ENCODE results near the gene RPL9.

GRCh38 chr4:39476187-39476895, 17.6 kb upstream of the RPL9 start:
- TF ChIP-seq, protein P1, sequence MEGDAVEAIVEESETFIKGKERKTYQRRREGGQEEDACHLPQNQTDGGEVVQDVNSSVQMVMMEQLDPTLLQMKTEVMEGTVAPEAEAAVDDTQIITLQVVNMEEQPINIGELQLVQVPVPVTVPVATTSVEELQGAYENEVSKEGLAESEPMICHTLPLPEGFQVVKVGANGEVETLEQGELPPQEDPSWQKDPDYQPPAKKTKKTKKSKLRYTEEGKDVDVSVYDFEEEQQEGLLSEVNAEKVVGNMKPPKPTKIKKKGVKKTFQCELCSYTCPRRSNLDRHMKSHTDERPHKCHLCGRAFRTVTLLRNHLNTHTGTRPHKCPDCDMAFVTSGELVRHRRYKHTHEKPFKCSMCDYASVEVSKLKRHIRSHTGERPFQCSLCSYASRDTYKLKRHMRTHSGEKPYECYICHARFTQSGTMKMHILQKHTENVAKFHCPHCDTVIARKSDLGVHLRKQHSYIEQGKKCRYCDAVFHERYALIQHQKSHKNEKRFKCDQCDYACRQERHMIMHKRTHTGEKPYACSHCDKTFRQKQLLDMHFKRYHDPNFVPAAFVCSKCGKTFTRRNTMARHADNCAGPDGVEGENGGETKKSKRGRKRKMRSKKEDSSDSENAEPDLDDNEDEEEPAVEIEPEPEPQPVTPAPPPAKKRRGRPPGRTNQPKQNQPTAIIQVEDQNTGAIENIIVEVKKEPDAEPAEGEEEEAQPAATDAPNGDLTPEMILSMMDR (IDR thresholded peaks at IDR 0.05) = no peak
- TF ChIP-seq POLR2A (IDR thresholded peaks at IDR 0.05) = no peak
- no peak for TF ChIP-seq POLR2AphosphoS5 (IDR thresholded peaks at IDR 0.05)
